Measurements from ENCODE around the gene TCF12.

- TF ChIP-seq TCF7L2 (IDR thresholded peaks at IDR 0.05; ENCODE audit: low read depth, low read length) (no peak), POLR2AphosphoS5 (IDR thresholded peaks at IDR 0.05; ENCODE audit: low read depth, low read length) (no peak), SIN3A (IDR thresholded peaks at IDR 0.05; ENCODE audit: borderline replicate concordance, insufficient read depth, low read depth, low read length) (no peak)
- TF ChIP-seq, protein P1, sequence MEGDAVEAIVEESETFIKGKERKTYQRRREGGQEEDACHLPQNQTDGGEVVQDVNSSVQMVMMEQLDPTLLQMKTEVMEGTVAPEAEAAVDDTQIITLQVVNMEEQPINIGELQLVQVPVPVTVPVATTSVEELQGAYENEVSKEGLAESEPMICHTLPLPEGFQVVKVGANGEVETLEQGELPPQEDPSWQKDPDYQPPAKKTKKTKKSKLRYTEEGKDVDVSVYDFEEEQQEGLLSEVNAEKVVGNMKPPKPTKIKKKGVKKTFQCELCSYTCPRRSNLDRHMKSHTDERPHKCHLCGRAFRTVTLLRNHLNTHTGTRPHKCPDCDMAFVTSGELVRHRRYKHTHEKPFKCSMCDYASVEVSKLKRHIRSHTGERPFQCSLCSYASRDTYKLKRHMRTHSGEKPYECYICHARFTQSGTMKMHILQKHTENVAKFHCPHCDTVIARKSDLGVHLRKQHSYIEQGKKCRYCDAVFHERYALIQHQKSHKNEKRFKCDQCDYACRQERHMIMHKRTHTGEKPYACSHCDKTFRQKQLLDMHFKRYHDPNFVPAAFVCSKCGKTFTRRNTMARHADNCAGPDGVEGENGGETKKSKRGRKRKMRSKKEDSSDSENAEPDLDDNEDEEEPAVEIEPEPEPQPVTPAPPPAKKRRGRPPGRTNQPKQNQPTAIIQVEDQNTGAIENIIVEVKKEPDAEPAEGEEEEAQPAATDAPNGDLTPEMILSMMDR (IDR thresholded peaks at IDR 0.05): no peak
- TF ChIP-seq, protein P2, sequence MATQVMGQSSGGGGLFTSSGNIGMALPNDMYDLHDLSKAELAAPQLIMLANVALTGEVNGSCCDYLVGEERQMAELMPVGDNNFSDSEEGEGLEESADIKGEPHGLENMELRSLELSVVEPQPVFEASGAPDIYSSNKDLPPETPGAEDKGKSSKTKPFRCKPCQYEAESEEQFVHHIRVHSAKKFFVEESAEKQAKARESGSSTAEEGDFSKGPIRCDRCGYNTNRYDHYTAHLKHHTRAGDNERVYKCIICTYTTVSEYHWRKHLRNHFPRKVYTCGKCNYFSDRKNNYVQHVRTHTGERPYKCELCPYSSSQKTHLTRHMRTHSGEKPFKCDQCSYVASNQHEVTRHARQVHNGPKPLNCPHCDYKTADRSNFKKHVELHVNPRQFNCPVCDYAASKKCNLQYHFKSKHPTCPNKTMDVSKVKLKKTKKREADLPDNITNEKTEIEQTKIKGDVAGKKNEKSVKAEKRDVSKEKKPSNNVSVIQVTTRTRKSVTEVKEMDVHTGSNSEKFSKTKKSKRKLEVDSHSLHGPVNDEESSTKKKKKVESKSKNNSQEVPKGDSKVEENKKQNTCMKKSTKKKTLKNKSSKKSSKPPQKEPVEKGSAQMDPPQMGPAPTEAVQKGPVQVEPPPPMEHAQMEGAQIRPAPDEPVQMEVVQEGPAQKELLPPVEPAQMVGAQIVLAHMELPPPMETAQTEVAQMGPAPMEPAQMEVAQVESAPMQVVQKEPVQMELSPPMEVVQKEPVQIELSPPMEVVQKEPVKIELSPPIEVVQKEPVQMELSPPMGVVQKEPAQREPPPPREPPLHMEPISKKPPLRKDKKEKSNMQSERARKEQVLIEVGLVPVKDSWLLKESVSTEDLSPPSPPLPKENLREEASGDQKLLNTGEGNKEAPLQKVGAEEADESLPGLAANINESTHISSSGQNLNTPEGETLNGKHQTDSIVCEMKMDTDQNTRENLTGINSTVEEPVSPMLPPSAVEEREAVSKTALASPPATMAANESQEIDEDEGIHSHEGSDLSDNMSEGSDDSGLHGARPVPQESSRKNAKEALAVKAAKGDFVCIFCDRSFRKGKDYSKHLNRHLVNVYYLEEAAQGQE (IDR thresholded peaks at IDR 0.05; ENCODE audit: insufficient read depth in 1 of 2, low read depth in 2 of 2, low read length in 1 of 2): no peak
These were observed 137.9 kb downstream of the TCF12 start for GRCh38 chr15:57056357-57056756.
